ENCODE measurements around the gene APLF. TPM values are rescaled to one million over a fixed set of nuclear protein-coding genes. Genes with fewer than 3 reads are reported as not detected.

Gene APLF
- total and polyA plus RNA-seq, 2 of the 8 experiments (the other 6 are each of a cell fraction or from before 2014, with no cell fraction given) = 4.4 to 7.3 TPM

DNA sequence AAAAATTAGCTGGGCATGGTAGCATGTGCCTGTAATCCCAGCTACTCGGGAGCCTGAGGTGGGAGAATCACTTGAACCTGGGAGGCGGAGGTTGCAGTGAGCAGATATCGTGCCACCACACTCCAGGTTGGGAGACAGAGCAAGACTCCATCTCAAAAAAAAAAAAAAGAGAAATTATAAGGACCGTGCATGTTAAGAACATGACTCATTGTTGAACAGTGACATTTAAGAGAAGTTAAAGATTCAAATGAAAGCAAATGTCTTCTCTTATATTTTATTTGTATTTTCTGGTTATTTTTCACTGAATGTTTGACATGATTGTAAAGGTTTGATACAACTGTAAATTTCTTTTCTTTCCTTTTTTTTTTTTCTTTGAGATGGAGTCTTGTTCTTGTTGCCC lies 69.6 kb downstream of the APLF start (continued):
- TF ChIP-seq, protein P1, sequence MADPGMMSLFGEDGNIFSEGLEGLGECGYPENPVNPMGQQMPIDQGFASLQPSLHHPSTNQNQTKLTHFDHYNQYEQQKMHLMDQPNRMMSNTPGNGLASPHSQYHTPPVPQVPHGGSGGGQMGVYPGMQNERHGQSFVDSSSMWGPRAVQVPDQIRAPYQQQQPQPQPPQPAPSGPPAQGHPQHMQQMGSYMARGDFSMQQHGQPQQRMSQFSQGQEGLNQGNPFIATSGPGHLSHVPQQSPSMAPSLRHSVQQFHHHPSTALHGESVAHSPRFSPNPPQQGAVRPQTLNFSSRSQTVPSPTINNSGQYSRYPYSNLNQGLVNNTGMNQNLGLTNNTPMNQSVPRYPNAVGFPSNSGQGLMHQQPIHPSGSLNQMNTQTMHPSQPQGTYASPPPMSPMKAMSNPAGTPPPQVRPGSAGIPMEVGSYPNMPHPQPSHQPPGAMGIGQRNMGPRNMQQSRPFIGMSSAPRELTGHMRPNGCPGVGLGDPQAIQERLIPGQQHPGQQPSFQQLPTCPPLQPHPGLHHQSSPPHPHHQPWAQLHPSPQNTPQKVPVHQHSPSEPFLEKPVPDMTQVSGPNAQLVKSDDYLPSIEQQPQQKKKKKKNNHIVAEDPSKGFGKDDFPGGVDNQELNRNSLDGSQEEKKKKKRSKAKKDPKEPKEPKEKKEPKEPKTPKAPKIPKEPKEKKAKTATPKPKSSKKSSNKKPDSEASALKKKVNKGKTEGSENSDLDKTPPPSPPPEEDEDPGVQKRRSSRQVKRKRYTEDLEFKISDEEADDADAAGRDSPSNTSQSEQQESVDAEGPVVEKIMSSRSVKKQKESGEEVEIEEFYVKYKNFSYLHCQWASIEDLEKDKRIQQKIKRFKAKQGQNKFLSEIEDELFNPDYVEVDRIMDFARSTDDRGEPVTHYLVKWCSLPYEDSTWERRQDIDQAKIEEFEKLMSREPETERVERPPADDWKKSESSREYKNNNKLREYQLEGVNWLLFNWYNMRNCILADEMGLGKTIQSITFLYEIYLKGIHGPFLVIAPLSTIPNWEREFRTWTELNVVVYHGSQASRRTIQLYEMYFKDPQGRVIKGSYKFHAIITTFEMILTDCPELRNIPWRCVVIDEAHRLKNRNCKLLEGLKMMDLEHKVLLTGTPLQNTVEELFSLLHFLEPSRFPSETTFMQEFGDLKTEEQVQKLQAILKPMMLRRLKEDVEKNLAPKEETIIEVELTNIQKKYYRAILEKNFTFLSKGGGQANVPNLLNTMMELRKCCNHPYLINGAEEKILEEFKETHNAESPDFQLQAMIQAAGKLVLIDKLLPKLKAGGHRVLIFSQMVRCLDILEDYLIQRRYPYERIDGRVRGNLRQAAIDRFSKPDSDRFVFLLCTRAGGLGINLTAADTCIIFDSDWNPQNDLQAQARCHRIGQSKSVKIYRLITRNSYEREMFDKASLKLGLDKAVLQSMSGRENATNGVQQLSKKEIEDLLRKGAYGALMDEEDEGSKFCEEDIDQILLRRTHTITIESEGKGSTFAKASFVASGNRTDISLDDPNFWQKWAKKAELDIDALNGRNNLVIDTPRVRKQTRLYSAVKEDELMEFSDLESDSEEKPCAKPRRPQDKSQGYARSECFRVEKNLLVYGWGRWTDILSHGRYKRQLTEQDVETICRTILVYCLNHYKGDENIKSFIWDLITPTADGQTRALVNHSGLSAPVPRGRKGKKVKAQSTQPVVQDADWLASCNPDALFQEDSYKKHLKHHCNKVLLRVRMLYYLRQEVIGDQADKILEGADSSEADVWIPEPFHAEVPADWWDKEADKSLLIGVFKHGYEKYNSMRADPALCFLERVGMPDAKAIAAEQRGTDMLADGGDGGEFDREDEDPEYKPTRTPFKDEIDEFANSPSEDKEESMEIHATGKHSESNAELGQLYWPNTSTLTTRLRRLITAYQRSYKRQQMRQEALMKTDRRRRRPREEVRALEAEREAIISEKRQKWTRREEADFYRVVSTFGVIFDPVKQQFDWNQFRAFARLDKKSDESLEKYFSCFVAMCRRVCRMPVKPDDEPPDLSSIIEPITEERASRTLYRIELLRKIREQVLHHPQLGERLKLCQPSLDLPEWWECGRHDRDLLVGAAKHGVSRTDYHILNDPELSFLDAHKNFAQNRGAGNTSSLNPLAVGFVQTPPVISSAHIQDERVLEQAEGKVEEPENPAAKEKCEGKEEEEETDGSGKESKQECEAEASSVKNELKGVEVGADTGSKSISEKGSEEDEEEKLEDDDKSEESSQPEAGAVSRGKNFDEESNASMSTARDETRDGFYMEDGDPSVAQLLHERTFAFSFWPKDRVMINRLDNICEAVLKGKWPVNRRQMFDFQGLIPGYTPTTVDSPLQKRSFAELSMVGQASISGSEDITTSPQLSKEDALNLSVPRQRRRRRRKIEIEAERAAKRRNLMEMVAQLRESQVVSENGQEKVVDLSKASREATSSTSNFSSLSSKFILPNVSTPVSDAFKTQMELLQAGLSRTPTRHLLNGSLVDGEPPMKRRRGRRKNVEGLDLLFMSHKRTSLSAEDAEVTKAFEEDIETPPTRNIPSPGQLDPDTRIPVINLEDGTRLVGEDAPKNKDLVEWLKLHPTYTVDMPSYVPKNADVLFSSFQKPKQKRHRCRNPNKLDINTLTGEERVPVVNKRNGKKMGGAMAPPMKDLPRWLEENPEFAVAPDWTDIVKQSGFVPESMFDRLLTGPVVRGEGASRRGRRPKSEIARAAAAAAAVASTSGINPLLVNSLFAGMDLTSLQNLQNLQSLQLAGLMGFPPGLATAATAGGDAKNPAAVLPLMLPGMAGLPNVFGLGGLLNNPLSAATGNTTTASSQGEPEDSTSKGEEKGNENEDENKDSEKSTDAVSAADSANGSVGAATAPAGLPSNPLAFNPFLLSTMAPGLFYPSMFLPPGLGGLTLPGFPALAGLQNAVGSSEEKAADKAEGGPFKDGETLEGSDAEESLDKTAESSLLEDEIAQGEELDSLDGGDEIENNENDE (IDR thresholded peaks at IDR 0.05; ENCODE audit: insufficient replicate concordance, low read length) = no peak
- TF ChIP-seq, protein P2, sequence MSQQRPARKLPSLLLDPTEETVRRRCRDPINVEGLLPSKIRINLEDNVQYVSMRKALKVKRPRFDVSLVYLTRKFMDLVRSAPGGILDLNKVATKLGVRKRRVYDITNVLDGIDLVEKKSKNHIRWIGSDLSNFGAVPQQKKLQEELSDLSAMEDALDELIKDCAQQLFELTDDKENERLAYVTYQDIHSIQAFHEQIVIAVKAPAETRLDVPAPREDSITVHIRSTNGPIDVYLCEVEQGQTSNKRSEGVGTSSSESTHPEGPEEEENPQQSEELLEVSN (IDR thresholded peaks at IDR 0.05) = no peak
- TF ChIP-seq KDM4A (IDR thresholded peaks at IDR 0.05; ENCODE audit: low read depth, low read length, severe bottlenecking) = no peak
- TF ChIP-seq TEAD4 (IDR thresholded peaks at IDR 0.05; ENCODE audit: low read depth, low read length) = no peak
- no peak for TF ChIP-seq EGR1 (IDR thresholded peaks at IDR 0.05; ENCODE audit: borderline replicate concordance, low read depth, low read length)
- TF ChIP-seq POLR2A (IDR thresholded peaks at IDR 0.05; ENCODE audit: control extremely low read depth in 1 of 2, low read depth in 2 of 2, low read length in 2 of 2) = no peak
